Activated B cell treated with CpG ODN at 0.5 μM for 24 hours (primary cell): ENCODE measurements around the gene HCRT. TPM values are rescaled to one million over a fixed set of nuclear protein-coding genes. Genes with fewer than 3 reads are reported as not detected.
A peak's percentile ranks its signal among the peaks of the same experiment; 100 is the strongest.
"Not testable (repeated sequence)": the region's sequence is repeated elsewhere in the genome, so short reads cannot be mapped to it uniquely, and the experiment has no call there.

Experiments
- ATAC-seq: fragments of 200-7000 bp; cut with Tn5 transposase; one replicate; pipeline ENCODE4 v1.10.0; 2021; ENCODE audit warnings: low read depth, mild to moderate bottlenecking, moderate library complexity
- CTCF ChIA-PET: fragments of 350-600 bp; sonication (Branson Sonifier 250); formaldehyde crosslinking; loops from one replicate; lab custom pipeline; 2021; ENCODE audit warnings: antibody characterized with exemption; lab: Charles Lee
- POLR2A ChIA-PET: fragments of 350-600 bp; sonication (Branson Sonifier 250); formaldehyde crosslinking; loops from one replicate; lab custom pipeline; 2021; ENCODE audit warnings: antibody characterized with exemption; lab: Charles Lee
- DNase-seq: peaks from one replicate; pipeline ENCODE4 v3.0.0; 2022
- H3K27ac Mint-ChIP-seq: one replicate; pipeline ENCODE4 v1.8.0; 2020; ENCODE audit warnings: mixed read lengths
- H3K27me3 Mint-ChIP-seq: one replicate; pipeline ENCODE4 v1.8.0; 2021; ENCODE audit warnings: mixed read lengths
- H3K36me3 Mint-ChIP-seq: one replicate; pipeline ENCODE4 v1.8.0; 2021; ENCODE audit warnings: low read depth, mixed read lengths
- H3K4me1 Mint-ChIP-seq: one replicate; pipeline ENCODE4 v1.8.0; 2021; ENCODE audit warnings: mixed read lengths
- H3K4me3 Mint-ChIP-seq: one replicate; pipeline ENCODE4 v1.8.0; 2020; ENCODE audit warnings: mild to moderate bottlenecking, mixed read lengths
- H3K9me3 Mint-ChIP-seq: one replicate; pipeline ENCODE4 v1.8.0; 2020; ENCODE audit warnings: mixed read lengths
- intact Hi-C: fragments of 100-400 bp; cut with micrococcal nuclease; formaldehyde crosslinking; loops from one replicate; pipeline ENCODE4 v1.15.1; 2024
- total RNA-seq: library from RNA; stranded (reverse); gene quantifications from 2 replicates; pipeline ENCODE4 v1.2.3, GENCODE V29; 2022
- TF ChIP-seq, protein P1 (sequence below): fragments of 200-600 bp; IDR thresholded peaks from one replicate; pipeline ENCODE4 v1.8.0; 2022; ENCODE audit warnings: antibody characterized with exemption, mild to moderate bottlenecking

The HCRT gene
- total RNA-seq, 1 donor from 2014 or later, result not detected

- H3K4me3 Mint-ChIP-seq, result no peak overlapping the region
- DNase-seq (no peak), ATAC-seq (no peak)
- CTCF ChIA-PET, result interaction anchor here (0.6 kb wide), 1 partner anchor 203 kb away, joined by 3 read pairs; no protein-coding TSS in a partner anchor
- POLR2A ChIA-PET, result interaction anchor here (0.7 kb wide), 1 partner anchor 9 kb away, joined by 3 read pairs; no protein-coding TSS in a partner anchor
- TF ChIP-seq, protein P1, sequence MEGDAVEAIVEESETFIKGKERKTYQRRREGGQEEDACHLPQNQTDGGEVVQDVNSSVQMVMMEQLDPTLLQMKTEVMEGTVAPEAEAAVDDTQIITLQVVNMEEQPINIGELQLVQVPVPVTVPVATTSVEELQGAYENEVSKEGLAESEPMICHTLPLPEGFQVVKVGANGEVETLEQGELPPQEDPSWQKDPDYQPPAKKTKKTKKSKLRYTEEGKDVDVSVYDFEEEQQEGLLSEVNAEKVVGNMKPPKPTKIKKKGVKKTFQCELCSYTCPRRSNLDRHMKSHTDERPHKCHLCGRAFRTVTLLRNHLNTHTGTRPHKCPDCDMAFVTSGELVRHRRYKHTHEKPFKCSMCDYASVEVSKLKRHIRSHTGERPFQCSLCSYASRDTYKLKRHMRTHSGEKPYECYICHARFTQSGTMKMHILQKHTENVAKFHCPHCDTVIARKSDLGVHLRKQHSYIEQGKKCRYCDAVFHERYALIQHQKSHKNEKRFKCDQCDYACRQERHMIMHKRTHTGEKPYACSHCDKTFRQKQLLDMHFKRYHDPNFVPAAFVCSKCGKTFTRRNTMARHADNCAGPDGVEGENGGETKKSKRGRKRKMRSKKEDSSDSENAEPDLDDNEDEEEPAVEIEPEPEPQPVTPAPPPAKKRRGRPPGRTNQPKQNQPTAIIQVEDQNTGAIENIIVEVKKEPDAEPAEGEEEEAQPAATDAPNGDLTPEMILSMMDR, result no peak
- H3K27ac Mint-ChIP-seq, result no peak overlapping the region
- H3K36me3 Mint-ChIP-seq, result peaks cover 50% of the 10 kb centered on the region
- intact Hi-C loops, result loop anchor here (1.0 kb wide), 1 partner anchor 8 kb away; no protein-coding TSS in a partner anchor
- H3K9me3 Mint-ChIP-seq, result no peaks in the 10 kb centered on the region
- H3K27me3 Mint-ChIP-seq, result no peaks in the 10 kb centered on the region
- peaks cover 41% of the 10 kb centered on the region for H3K4me1 Mint-ChIP-seq
These were observed 43.9 kb downstream of the HCRT start for GRCh38 chr17:42141382-42141781.

DNA sequence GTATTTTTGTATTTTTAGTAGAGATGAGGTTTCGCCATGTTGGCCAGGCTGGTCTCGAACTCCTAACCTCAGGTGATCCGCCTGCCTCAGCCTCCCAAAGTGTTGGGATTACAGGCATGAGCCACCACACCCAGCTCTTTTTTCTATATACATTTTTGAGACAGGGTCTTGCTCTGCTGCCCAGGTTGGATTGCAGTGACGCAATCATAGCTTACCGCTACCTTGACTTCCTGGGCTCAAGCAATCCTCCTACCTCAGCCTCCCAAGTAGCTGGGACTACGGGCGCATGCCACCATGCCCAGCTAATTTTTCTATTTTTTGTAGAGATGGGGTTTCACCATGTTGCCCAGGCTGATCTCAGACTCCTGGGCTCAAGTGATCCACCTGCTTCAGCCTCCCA, 44.6 kb downstream of the HCRT start:
- H3K27ac Mint-ChIP-seq, H3K9me3 Mint-ChIP-seq, DNase-seq, H3K4me3 Mint-ChIP-seq, ATAC-seq, H3K27me3 Mint-ChIP-seq, CTCF ChIA-PET: not testable (repeated sequence)
- POLR2A ChIA-PET, result interaction anchor here (0.7 kb wide), 1 partner anchor 145 kb away, joined by 4 read pairs; no protein-coding TSS in a partner anchor
- peaks cover 48% of the 10 kb centered on the region for H3K4me1 Mint-ChIP-seq
- intact Hi-C loops, result loop anchor here (1.0 kb wide), 1 partner anchor 7 kb away; no protein-coding TSS in a partner anchor
- peaks cover 51% of the 10 kb centered on the region for H3K36me3 Mint-ChIP-seq

DNA sequence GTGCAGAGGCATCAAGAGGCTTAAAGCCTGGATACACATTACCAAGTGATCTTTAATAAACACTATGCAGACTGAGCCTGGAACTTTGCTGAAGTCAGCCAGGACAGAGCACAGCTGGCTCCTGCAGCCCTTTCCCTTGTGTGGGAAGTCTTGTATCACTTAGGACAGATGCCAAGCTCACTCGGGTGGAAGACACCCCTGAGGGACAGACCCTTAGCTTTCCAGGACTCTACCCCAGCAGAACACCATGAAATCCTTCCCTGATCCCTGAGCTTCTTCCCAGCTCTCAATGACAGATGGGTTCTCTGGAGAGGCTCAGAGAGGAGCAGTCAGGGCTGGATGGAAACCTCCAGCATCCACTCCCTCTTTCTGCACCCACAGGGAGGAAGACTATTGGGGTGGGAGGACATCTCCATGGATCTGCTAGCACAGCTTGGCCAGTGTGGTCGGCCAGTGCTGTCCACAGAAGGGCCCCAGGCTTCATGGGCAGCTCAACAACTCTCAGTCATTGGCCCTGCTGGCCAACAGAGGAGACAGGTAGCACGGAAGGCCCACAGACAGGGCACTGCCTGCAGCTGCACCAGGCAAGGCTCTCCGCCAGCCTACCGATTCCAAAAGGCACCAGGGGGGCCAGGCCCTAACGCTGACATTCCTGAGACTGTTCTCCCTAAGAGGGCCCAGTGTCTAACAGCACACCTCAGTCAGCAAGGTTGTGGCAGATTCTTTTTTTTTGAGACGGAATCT, 46.3 kb downstream of the HCRT start:
- TF ChIP-seq, protein P1, result no peak
- Mint-ChIP-seq H3K36me3 (peaks cover 52% of the 10 kb centered on the region), H3K4me3 (no peak overlapping the region), H3K4me1 (peaks cover 61% of the 10 kb centered on the region), H3K27me3 (no peaks in the 10 kb centered on the region), H3K9me3 (no peaks in the 10 kb centered on the region), H3K27ac (no peak overlapping the region)
- intact Hi-C loops, result no loop called here
- POLR2A ChIA-PET, result interaction anchor here (0.9 kb wide), 1 partner anchor 9 kb away, joined by 4 read pairs; no protein-coding TSS in a partner anchor
- CTCF ChIA-PET, result no interaction called here
- ATAC-seq, result no peak
- DNase-seq, result no peak

DNA sequence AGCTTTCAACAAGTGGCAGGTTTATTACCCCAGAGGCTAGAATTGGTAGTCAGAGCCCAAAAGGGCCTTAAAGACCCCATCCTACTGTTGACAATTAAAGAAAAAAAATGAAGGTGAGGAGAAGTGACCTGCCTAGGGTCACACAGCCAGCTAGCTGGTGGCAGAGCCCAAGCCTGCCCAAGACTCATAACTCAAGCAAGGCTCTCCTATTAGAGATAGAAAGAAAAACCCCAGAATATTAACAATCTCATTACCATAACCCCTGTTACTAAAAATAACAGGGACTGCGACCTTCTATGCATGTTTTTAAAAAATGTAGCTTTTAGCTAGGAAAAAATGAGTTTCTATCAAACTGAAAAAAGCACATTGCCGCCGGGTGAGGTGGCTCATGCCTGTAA, 48.6 kb downstream of the HCRT start:
- no peaks in the 10 kb centered on the region for H3K9me3 Mint-ChIP-seq
- DNase-seq, result no peak
- TF ChIP-seq, protein P1, result no peak
- ATAC-seq, result no peak
- no peak overlapping the region for H3K4me3 Mint-ChIP-seq
- CTCF ChIA-PET, result interaction anchor here (0.6 to 1.0 kb wide), 2 partner anchors 15 to 44 kb away, joined by 4 read pairs; no protein-coding TSS in a partner anchor
- intact Hi-C loops, result no loop called here
- H3K4me1 Mint-ChIP-seq, result peaks cover 71% of the 10 kb centered on the region
- H3K27me3 Mint-ChIP-seq, result no peaks in the 10 kb centered on the region
- POLR2A ChIA-PET, result interaction anchor here (2.0 kb wide), 1 partner anchor 170 kb away, joined by 6 read pairs; the partner anchor contains the start of gene CNP
- peak overlapping the region; percentile 35 for H3K27ac Mint-ChIP-seq
- H3K36me3 Mint-ChIP-seq, result peaks cover 38% of the 10 kb centered on the region

- POLR2A ChIA-PET, result interaction anchor here (0.5 to 2.0 kb wide), 4 partner anchors 14 to 177 kb away, joined by 3 to 6 read pairs (median 3); partner anchors contain the start of gene CNP
- H3K4me3 Mint-ChIP-seq, result no peak overlapping the region
- H3K4me1 Mint-ChIP-seq, result peaks cover 71% of the 10 kb centered on the region
These were observed 49.3 kb downstream of the HCRT start for GRCh38 chr17:42135664-42136653.

More at GRCh38 chr17:42135664-42136653, 49.3 kb downstream of the HCRT start:
- Mint-ChIP-seq H3K9me3 (no peaks in the 10 kb centered on the region), H3K27me3 (no peaks in the 10 kb centered on the region), H3K27ac (peak overlapping the region; percentile 79), H3K36me3 (peaks cover 36% of the 10 kb centered on the region)
- CTCF ChIA-PET, result interaction anchor here (1.0 to 1.1 kb wide), 2 partner anchors 44 to 46 kb away, joined by 3 to 4 read pairs; no protein-coding TSS in a partner anchor
- DNase-seq (no peak), ATAC-seq (no peak)
- TF ChIP-seq, protein P1, result no peak
- intact Hi-C loops, result no loop called here
